ENCODE measurements around the gene AICDA.

The AICDA gene

GRCh38 chr12:8612629-8613028 is at the start of gene AICDA:
Gene AICDA (minus strand): TSS chr12:8612859. CDS start chr12:8612767, 92 bp downstream.
- Histone ChIP-seq H3K4me3 (ENCODE audit: low read length) (no peak within 1 kb of the TSS), H3K27ac (ENCODE audit: low read depth, low read length) (no peak within 1 kb of the TSS), H3K27me3 (ENCODE audit: control insufficient read depth, insufficient read depth, low read length) (no peaks in the 10 kb centered on the region), H3K36me3 (ENCODE audit: control insufficient read depth, insufficient read depth, low read length) (no peaks in the 10 kb centered on the region), H3K4me1 (ENCODE audit: control insufficient read depth, insufficient read depth, low read length) (no peaks in the 10 kb centered on the region), H3K9ac (ENCODE audit: low read length) (no peak within 1 kb of the TSS)

GRCh38 chr12:8661751-8662150 is 49.1 kb upstream of the AICDA start:
- H3K27me3 ChIP-seq (ENCODE audit: control insufficient read depth, insufficient read depth, low read length), result no peaks in the 10 kb centered on the region
- no peaks in the 10 kb centered on the region for H3K36me3 ChIP-seq (ENCODE audit: control insufficient read depth, insufficient read depth, low read length)
- H3K4me1 ChIP-seq (ENCODE audit: control insufficient read depth, insufficient read depth, low read length), result peaks cover 2% of the 10 kb centered on the region
- no peak overlapping the region for H3K27ac ChIP-seq (ENCODE audit: low read depth, low read length)
- H3K9ac ChIP-seq (ENCODE audit: low read length), result no peak overlapping the region
- no peak overlapping the region for H3K4me3 ChIP-seq (ENCODE audit: low read length)

- Histone ChIP-seq H3K9ac (ENCODE audit: low read length) (no peak overlapping the region), H3K4me3 (ENCODE audit: low read length) (no peak overlapping the region), H3K4me1 (ENCODE audit: control insufficient read depth, insufficient read depth, low read length) (peaks cover 2% of the 10 kb centered on the region), H3K27me3 (ENCODE audit: control insufficient read depth, insufficient read depth, low read length) (no peaks in the 10 kb centered on the region), H3K27ac (ENCODE audit: low read depth, low read length) (no peak overlapping the region), H3K36me3 (ENCODE audit: control insufficient read depth, insufficient read depth, low read length) (no peaks in the 10 kb centered on the region)
Measured at GRCh38 chr12:8661016-8661415, 48.4 kb upstream of the AICDA start.

- no peaks in the 10 kb centered on the region for H3K27me3 ChIP-seq (ENCODE audit: control insufficient read depth, insufficient read depth, low read length)
- no peak overlapping the region for H3K4me3 ChIP-seq (ENCODE audit: low read length)
- no peaks in the 10 kb centered on the region for H3K4me1 ChIP-seq (ENCODE audit: control insufficient read depth, insufficient read depth, low read length)
- no peaks in the 10 kb centered on the region for H3K36me3 ChIP-seq (ENCODE audit: control insufficient read depth, insufficient read depth, low read length)
- H3K9ac ChIP-seq (ENCODE audit: low read length), result no peak overlapping the region
- no peak overlapping the region for H3K27ac ChIP-seq (ENCODE audit: low read depth, low read length)
Measured at GRCh38 chr12:8658346-8658745, 45.7 kb upstream of the AICDA start.

- Histone ChIP-seq H3K27ac (ENCODE audit: low read depth, low read length) (no peak overlapping the region), H3K4me1 (ENCODE audit: control insufficient read depth, insufficient read depth, low read length) (no peaks in the 10 kb centered on the region), H3K27me3 (ENCODE audit: control insufficient read depth, insufficient read depth, low read length) (no peaks in the 10 kb centered on the region), H3K4me3 (ENCODE audit: low read length) (no peak overlapping the region), H3K36me3 (ENCODE audit: control insufficient read depth, insufficient read depth, low read length) (no peaks in the 10 kb centered on the region), H3K9ac (ENCODE audit: low read length) (no peak overlapping the region)
Measured at GRCh38 chr12:8655421-8655820, 42.8 kb upstream of the AICDA start.

- Histone ChIP-seq H3K4me1 (ENCODE audit: control insufficient read depth, insufficient read depth, low read length) (no peaks in the 10 kb centered on the region), H3K27me3 (ENCODE audit: control insufficient read depth, insufficient read depth, low read length) (no peaks in the 10 kb centered on the region), H3K4me3 (ENCODE audit: low read length) (no peak overlapping the region), H3K27ac (ENCODE audit: low read depth, low read length) (no peak overlapping the region), H3K36me3 (ENCODE audit: control insufficient read depth, insufficient read depth, low read length) (no peaks in the 10 kb centered on the region), H3K9ac (ENCODE audit: low read length) (no peak overlapping the region)
Measured at GRCh38 chr12:8648576-8649205, 36.0 kb upstream of the AICDA start.

GRCh38 chr12:8647968-8648367 is 35.3 kb upstream of the AICDA start:
- no peak overlapping the region for H3K4me3 ChIP-seq (ENCODE audit: low read length)
- H3K4me1 ChIP-seq (ENCODE audit: control insufficient read depth, insufficient read depth, low read length), result no peaks in the 10 kb centered on the region
- no peaks in the 10 kb centered on the region for H3K36me3 ChIP-seq (ENCODE audit: control insufficient read depth, insufficient read depth, low read length)
- no peak overlapping the region for H3K27ac ChIP-seq (ENCODE audit: low read depth, low read length)
- no peaks in the 10 kb centered on the region for H3K27me3 ChIP-seq (ENCODE audit: control insufficient read depth, insufficient read depth, low read length)
- H3K9ac ChIP-seq (ENCODE audit: low read length), result no peak overlapping the region

DNA sequence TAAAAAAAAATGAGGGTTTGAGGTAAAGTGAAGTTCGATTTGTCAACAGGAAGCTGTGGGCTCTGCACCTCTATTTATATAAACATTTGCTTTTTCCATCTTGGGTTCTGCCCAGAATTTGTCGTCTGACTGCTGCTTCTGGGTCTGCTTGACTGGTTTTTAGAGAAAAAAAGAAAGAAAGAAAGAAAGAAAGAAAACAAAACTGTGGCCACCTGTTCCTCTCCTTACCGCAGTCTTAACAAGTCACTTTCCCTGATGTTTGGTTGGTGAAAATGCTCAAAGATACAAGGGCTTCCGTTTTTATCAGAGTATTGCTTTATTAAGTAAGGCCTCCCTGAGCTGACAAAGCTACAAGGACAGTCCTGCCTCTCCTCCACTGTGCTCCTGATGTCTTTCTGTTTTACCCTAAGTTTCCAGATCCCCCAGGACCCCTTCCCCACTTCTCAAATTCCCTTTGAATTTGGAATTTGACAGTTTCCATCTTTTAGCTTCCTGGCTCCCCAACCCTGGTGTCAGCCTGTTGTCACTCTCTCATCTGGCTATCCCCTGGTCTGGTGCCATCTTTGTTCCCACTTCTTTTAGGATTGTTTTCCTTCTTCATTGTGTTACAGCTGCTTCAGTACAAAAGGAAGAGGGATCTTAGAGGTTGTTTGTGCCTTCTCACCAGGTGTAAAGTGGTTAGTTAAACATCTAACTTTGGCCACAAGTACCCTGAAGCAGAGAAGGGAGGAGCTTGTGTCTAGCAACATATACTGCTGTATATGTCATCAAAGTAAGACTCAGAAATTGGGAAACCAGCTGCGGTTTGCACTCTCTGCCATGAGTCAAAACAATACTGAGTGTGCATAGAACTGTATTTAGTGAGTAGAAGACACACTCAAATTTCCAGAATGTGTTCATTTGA is 31.9 kb upstream of the AICDA start:
- no peaks in the 10 kb centered on the region for H3K36me3 ChIP-seq (ENCODE audit: control insufficient read depth, insufficient read depth, low read length)
- H3K9ac ChIP-seq (ENCODE audit: low read length), result no peak overlapping the region
- no peaks in the 10 kb centered on the region for H3K27me3 ChIP-seq (ENCODE audit: control insufficient read depth, insufficient read depth, low read length)
- no peaks in the 10 kb centered on the region for H3K4me1 ChIP-seq (ENCODE audit: control insufficient read depth, insufficient read depth, low read length)
- H3K4me3 ChIP-seq (ENCODE audit: low read length), result no peak overlapping the region
- no peak overlapping the region for H3K27ac ChIP-seq (ENCODE audit: low read depth, low read length)

DNA sequence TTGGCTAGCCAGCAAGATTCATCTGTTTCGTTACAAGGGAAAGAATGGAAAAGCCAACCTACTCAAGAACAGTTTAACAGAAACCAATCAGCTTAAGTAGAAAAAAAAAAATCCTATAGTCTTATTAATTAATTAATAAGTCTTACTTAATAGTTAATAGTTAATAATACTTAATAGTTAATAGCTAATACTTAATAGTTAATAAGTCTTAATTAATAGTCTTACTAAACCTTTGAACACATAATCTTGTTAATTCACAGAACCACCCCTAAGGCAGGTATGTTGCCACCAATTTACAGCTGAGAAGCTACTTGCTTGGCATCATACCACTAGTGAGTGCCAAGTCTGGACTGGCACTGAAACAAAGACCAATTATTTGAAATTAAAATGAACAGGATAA is 30.1 kb upstream of the AICDA start:
- Histone ChIP-seq H3K4me1 (ENCODE audit: control insufficient read depth, insufficient read depth, low read length) (no peaks in the 10 kb centered on the region), H3K27me3 (ENCODE audit: control insufficient read depth, insufficient read depth, low read length) (no peaks in the 10 kb centered on the region), H3K36me3 (ENCODE audit: control insufficient read depth, insufficient read depth, low read length) (no peaks in the 10 kb centered on the region), H3K9ac (ENCODE audit: low read length) (no peak overlapping the region), H3K27ac (ENCODE audit: low read depth, low read length) (no peak overlapping the region), H3K4me3 (ENCODE audit: low read length) (no peak overlapping the region)

- Histone ChIP-seq H3K9ac (ENCODE audit: low read length) (no peak overlapping the region), H3K4me3 (ENCODE audit: low read length) (no peak overlapping the region), H3K36me3 (ENCODE audit: control insufficient read depth, insufficient read depth, low read length) (no peaks in the 10 kb centered on the region), H3K27ac (ENCODE audit: low read depth, low read length) (no peak overlapping the region), H3K4me1 (ENCODE audit: control insufficient read depth, insufficient read depth, low read length) (no peaks in the 10 kb centered on the region), H3K27me3 (ENCODE audit: control insufficient read depth, insufficient read depth, low read length) (no peaks in the 10 kb centered on the region)
Measured at GRCh38 chr12:8639936-8640335, 27.3 kb upstream of the AICDA start.

GRCh38 chr12:8638951-8639350 is 26.3 kb upstream of the AICDA start:
- Histone ChIP-seq H3K9ac (ENCODE audit: low read length) (no peak overlapping the region), H3K4me3 (ENCODE audit: low read length) (no peak overlapping the region), H3K36me3 (ENCODE audit: control insufficient read depth, insufficient read depth, low read length) (no peaks in the 10 kb centered on the region), H3K4me1 (ENCODE audit: control insufficient read depth, insufficient read depth, low read length) (no peaks in the 10 kb centered on the region), H3K27ac (ENCODE audit: low read depth, low read length) (no peak overlapping the region), H3K27me3 (ENCODE audit: control insufficient read depth, insufficient read depth, low read length) (no peaks in the 10 kb centered on the region)

GRCh38 chr12:8637666-8638065 is 25.0 kb upstream of the AICDA start:
- H3K4me3 ChIP-seq (ENCODE audit: low read length), result no peak overlapping the region
- no peaks in the 10 kb centered on the region for H3K27me3 ChIP-seq (ENCODE audit: control insufficient read depth, insufficient read depth, low read length)
- no peak overlapping the region for H3K9ac ChIP-seq (ENCODE audit: low read length)
- no peaks in the 10 kb centered on the region for H3K36me3 ChIP-seq (ENCODE audit: control insufficient read depth, insufficient read depth, low read length)
- no peaks in the 10 kb centered on the region for H3K4me1 ChIP-seq (ENCODE audit: control insufficient read depth, insufficient read depth, low read length)
- H3K27ac ChIP-seq (ENCODE audit: low read depth, low read length), result no peak overlapping the region

- Histone ChIP-seq H3K27ac (ENCODE audit: low read depth, low read length) (no peak overlapping the region), H3K4me3 (ENCODE audit: low read length) (no peak overlapping the region), H3K36me3 (ENCODE audit: control insufficient read depth, insufficient read depth, low read length) (no peaks in the 10 kb centered on the region), H3K9ac (ENCODE audit: low read length) (no peak overlapping the region), H3K27me3 (ENCODE audit: control insufficient read depth, insufficient read depth, low read length) (no peaks in the 10 kb centered on the region), H3K4me1 (ENCODE audit: control insufficient read depth, insufficient read depth, low read length) (no peaks in the 10 kb centered on the region)
Measured at GRCh38 chr12:8637244-8637643, 24.6 kb upstream of the AICDA start.
